ENCODE results near the gene CD96.

GRCh38 chr3:111534701-111535100, 7.3 kb upstream of the CD96 start:
- TF ChIP-seq CTCF (conservative IDR thresholded peaks at IDR 0.05 in 1 of 2, IDR thresholded peaks at IDR 0.05 in 1 of 2; ENCODE audit: extremely low read depth in 1 of 2, insufficient read depth in 1 of 2, low read depth in 1 of 2, low read length in 2 of 2) (no peak), EZH2 (IDR thresholded peaks at IDR 0.05; ENCODE audit: borderline replicate concordance, low read length) (no peak)
